Stimulated activated CD4-positive, alpha-beta T cell treated with anti-CD3 and anti-CD28 coated beads, TNF-alpha, amount 100 ng/mL, for 4 hours (primary cell): Measurements from ENCODE around the gene SFT2D2.

Experiments
- DNase-seq, 3 experiments: peaks; one replicate each; pipeline ENCODE4 v3.0.0-alpha.2; 2020; ENCODE audit warnings: low read depth in 3 of 3

Gene SFT2D2

DNA sequence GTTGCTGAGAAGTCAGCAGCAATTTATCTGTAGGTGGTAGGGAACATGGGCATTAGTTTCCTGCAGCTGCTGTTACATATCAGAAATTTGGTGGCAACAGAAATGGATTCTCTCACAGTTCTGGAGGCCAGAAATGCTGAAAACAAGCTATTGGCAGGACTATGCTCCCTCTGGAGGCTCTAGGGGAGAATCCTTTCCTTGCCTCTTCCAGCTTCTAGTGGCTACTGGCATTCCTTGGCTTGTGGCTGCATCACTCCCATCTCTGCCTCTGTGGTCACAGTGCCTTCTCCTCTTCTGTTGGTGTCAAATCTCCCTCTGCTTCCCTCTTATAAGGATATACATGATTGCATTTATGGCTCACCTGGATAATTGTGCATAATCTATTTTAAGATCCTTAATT lies 2.5 kb upstream of the SFT2D2 start:
- DNase-seq, result no peak

DNA sequence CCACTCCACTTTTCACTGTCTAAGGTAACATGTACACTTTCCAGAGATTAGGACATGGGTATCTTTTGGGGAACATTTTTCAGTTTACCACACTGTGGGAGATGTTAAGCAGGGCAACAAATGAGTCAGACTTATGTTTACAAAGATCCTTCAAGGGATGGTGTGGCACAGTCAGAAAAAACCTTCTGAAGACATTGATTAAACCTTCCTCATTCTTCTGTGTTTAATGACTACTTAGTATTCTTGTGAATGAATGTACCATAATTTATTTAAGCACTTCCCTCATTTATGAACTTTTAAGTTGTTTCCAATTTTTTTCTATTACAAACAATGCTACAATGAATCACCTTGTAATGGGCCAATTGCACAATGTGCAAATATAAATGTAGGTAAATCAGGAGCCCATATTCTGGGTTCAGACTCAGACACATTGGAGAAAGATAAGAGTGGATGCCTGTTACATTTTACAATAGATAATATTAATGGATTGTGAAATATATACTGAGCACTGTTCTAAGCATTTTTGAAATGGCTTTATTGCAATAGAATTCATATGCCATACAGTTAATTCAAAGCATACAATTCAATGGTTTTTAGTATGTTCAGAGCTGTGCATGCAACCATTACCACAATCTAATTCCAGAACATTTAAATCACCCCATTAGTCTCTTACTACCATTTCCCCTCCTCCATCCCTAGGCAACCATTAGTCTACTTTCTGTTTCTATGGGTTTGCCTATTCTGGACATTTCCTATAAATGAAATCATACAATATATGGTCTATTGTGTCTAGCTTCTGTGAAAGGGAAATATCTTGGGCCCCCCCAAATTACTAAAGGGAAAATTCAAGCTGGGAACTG lies 1.9 kb upstream of the SFT2D2 start:
- no peak for DNase-seq

DNA sequence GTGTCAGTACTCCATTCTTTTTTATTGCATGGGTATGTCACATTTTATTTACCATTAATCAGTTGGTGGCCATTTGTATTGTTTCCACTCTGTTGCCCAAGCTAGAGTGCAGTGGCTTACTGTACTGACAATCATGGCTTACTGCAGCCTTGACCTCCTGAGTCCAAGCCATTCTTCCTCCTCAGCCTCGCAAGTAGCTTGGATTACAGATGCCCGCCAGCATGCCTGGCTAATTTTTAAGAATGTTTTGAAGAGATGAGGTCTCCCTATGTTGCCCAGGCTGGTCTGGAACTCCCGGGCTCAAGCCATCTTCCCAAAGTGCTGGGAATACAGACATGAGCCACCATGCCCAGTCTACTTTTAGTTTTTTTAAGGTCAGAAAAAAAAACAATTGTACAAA lies 813 bp upstream of the SFT2D2 start:
- DNase-seq, result no peak

DNA sequence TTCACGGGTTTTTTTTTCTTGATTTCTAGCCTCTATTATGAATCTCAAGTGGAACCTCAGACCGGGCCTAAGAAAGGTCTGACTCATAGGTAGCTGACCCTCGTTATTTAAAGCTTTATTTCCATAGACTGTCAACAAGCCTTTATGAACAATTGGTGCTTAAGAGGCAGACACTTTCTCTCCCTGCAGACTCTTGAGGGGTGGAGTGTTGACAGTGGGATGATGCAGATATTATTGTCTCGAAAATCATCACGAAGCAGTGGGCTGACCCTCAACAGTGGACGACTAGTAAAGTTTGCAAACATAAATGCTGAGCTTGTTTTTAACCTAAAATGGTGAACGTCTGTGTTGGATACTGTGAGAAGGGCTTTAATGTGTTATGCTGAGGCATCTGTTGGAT lies 1.8 kb downstream of the SFT2D2 start:
- no peak for DNase-seq

- DNase-seq, result no peak
Observed at GRCh38 chr1:168229893-168230292, 4.1 kb downstream of the SFT2D2 start.

DNA sequence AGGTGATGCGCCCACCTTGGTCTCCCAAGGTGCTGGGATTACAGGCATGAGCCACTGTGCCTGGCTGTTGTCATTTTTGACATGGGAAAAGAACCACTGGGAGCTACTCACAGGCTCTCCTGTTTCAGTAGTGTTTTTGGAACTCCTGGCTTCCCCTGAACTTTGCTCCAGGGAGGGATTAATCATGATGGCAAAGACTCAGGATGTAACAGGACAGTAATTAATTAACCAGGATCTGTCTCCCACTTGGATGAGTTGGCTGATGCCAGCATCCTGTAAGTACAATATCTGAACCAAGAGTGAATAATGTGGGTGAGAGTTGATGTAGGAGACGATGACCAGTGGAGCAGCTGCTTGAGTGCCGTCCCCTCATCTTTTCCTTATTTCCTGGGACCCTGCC lies 4.9 kb downstream of the SFT2D2 start:
- no peak for DNase-seq

DNA sequence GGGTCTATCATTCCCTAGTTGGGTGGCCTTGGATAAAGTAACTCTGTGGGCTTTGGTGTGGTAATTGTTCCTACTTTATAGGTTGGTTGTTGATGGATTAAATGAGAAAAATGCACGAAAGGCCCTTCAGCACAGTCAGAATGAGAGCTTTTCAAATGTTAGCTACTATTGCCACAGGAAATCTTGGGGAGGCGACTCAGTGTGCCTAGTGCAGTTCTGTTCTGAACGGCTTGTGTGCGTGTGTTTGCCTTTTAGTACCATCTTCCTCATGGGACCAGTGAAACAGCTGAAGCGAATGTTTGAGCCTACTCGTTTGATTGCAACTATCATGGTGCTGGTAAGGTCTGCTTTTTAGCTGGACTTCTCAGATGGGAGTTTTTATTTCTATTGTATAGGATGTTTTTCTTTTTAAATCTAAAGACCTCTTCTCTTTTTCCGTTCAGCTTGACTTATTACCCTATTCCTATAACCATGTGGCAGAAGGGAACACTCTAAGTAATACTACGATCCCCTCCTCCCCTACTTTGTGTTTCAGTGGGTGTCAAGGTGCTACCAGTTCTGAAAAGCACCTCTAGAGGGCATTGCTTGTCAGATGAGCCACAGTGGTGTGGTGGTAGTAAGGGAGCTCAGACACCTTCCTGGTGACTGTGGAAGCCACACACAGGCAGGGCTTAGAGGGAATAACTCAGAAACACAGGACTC lies 9.2 kb downstream of the SFT2D2 start:
- DNase-seq, result no peak

- DNase-seq, result no peak
Observed at GRCh38 chr1:168235548-168235885, 9.7 kb downstream of the SFT2D2 start.

DNA sequence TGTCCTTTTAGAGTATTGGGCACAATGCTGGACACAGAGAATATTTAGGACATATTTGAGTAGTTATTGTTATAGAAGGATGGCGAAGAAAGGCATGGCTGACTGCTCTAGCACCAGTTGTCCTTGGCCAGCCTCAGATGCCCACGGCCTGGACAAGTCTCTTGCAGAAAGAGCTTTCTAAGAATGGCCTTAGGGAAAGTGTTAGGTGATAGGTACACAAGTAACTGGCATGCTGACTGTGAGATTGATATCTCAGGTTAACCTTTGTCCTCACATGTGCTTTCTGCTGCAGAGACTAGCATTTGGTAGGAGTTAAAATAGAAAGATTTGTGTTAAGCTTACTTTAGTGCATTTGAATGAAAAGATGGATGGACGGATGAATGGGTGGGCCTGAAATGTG lies 10.1 kb downstream of the SFT2D2 start:
- DNase-seq, result no peak

DNA sequence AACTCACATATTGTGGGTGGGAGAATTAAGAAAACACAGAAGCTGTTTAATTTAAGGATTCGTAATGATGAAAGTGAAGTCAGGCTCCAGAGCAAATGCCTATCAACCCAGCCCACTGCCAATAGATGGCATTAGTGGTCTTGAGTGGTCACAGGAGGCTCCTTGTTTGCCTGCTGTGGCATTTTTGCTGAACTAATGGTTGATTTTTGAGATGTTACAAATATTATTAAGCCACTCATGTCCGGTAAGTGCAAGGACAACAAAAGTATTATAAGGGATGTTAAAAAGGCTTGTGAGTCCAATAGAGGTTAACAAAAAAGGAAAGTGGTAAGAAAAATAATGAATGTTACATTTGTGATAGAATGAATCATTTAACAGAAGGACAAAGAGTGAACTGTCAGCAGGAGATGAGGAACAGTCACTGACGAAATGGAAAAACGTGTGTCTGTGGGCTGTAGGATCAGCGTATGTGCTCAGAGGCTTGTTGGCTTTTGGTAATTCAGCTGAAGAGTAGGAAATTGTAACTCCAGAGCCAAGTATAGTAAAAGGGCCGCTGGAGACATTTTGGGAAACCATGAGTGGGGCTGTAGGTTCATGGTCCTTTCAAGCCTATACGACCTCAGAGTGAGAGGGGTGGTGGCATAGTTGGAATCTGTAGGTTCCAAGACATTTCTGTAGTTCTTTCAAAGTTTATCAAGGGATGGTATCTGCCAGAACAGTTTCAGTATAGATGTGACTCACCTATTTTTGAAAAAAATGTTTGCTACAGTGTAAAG lies 11.2 kb downstream of the SFT2D2 start:
- DNase-seq, result no peak

- DNase-seq, result no peak
Observed at GRCh38 chr1:168243198-168243597, 17.4 kb downstream of the SFT2D2 start.

DNA sequence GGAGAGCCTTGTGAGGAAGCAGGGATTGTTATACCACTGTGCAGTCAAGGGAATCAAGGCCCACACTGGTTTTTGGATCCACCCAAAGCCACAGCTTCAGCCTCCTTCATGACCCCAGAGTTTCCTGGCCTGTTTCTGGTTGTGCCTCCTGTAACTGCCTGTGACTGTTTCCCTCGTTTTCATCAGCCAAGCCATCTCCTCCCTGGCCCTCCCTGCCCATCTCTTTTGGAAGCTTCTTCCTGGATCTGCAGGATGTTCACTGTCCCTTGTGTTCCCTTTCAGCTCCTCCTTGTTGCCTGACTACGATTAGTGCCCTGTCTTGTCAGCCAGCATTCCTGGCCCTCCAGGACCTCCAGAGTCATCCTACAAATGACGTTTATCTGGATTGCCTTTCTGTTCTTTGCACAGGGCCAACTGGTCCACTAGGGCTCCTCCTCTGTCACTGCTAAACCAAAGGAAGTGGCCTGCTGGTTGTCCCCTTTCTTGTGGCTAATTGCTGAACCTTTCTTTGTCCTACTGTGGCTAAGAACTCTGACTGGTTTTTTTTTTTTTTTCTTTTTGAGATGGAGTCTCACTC lies 17.9 kb downstream of the SFT2D2 start:
- DNase-seq, result no peak

DNA sequence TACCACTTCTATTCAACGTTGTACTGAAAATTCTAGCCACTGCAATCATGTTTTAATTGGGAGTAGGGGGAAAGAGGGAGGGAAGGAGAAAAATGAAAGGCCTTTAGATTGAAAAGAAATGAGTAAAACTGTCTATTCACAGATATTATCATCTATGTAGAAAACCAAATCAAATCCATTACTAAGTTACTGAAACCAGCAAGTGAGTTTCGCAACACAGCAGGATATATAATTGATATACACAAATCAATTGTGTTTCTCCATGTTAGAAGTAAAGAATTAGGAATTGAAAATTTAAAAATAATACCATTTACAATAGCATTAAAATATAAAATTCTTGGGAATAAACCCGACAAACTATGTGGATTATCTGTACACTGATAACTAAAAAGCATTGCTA lies 19.2 kb downstream of the SFT2D2 start:
- no peak for DNase-seq

GRCh38 chr1:168246506-168246905 lies 20.7 kb downstream of the SFT2D2 start:
- DNase-seq, result no peak

DNA sequence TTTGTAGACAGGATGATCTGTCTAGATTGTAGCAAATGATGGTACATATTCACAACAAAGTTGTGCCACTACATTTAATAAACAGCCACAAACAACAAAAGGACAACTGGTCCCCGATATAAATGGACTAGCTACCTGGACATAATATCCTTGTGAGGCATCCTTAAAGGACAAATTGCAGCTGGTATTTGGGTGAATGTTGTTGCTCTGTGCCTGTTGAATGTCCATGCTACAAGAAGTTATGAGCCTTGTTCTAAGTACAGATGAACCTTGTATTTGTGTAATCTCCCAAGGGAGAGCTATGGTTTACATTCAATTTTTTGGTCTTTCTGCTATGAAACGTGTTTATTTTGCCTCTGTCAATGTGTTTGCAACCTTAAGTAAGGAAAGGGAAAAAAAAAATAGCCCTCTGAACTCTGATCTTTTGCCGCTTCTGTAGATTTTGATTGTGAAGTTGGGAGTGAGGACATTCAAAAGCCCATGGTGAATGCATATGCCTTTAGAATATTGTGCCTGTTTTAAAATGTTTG lies 26.5 kb downstream of the SFT2D2 start:
- no peak for DNase-seq

GRCh38 chr1:168256164-168256563 lies 30.4 kb downstream of the SFT2D2 start:
- no peak for DNase-seq

DNA sequence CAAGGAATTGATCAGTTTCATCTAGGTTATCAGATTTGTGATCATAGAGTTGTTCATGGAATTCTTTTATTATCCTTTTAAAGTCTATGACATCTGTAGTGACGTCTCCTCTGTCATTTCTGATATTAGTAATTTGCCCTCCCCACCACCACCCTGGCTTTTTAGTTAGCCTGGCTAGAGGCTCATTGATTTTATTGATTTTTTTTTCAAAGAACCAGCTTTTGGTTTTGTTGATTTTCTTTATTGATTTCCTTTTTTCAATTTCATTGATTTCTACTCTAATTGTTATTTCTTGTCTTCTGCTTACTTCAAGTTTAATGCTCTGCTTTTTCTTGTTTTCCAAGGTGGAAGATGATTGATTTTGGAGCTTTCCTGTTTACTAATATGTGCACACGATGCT lies 31.6 kb downstream of the SFT2D2 start:
- no peak for DNase-seq

GRCh38 chr1:168259567-168259966 lies 33.8 kb downstream of the SFT2D2 start:
- no peak for DNase-seq

DNA sequence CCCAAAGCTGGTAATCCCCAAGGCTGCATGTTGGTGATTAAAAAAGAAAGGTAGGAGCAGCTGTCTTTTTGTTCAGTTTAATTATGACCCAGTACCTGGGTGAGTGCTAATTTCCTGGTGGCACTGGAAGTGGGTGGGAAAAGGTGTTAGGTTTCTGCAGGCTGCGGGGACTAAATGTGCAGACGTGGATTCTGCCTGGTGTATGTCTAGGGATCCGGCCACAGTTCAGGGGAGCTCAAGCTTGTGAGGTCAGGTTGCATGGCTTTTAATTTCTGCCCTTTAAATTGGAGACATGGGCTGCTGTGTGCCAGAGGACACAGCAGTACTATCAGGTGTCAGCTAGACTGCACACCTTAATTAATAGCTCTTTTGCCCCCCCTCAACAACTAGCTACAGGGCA lies 34.6 kb downstream of the SFT2D2 start:
- no peak for DNase-seq

GRCh38 chr1:168261390-168261789 lies 35.6 kb downstream of the SFT2D2 start:
- no peak for DNase-seq

DNA sequence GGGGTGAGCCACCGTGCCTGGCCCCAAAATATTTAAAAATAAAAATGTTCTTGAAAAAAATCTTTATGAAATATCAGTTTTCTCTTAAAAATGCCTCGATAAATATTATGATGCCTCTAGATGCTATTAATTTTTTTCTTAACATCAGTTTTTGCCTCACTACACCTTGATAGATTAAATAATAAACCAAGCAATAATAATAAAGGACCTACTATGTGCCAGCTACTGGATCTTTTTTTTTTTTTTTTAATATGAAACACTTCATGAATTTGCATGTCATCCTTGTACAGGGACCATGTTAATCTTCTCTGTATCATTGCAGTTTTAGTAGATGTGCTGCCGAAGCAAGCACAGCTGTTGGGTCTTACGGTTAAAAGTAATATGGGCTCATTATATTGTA lies 37.3 kb downstream of the SFT2D2 start:
- no peak for DNase-seq

GRCh38 chr1:168264296-168264695 lies 38.5 kb downstream of the SFT2D2 start:
- DNase-seq, result no peak
